Activated CD8-positive, alpha-beta T cell treated with anti-CD3 and anti-CD28 coated beads for 36 hours (primary cell): ENCODE measurements around the gene ZP4. TPM values are rescaled to one million over a fixed set of nuclear protein-coding genes. Genes with fewer than 3 reads are reported as not detected.

Source experiments
- ATAC-seq: fragments of 200-7000 bp; cut with Tn5 transposase; one replicate; pipeline ENCODE4 v1.10.0; 2021; ENCODE audit warnings: mild to moderate bottlenecking, moderate library complexity
- CTCF ChIA-PET: fragments of 350-600 bp; sonication (Branson Sonifier 250); formaldehyde crosslinking; loops from one replicate; lab custom pipeline; 2021; ENCODE audit warnings: antibody characterized with exemption; lab: Charles Lee
- POLR2A ChIA-PET: fragments of 350-600 bp; sonication (Branson Sonifier 250); formaldehyde crosslinking; loops from one replicate; lab custom pipeline; 2021; ENCODE audit warnings: antibody characterized with exemption; lab: Charles Lee
- DNase-seq: peaks from one replicate; pipeline ENCODE4 v3.0.0-alpha.2; 2020
- H3K27ac Mint-ChIP-seq: one replicate; pipeline ENCODE4 v1.8.0; 2021; ENCODE audit warnings: mild to moderate bottlenecking, mixed read lengths
- H3K27me3 Mint-ChIP-seq: one replicate; pipeline ENCODE4 v1.8.0; 2021; ENCODE audit warnings: mixed read lengths
- H3K36me3 Mint-ChIP-seq: one replicate; pipeline ENCODE4 v1.8.0; 2021; ENCODE audit warnings: low read depth, mixed read lengths
- H3K4me1 Mint-ChIP-seq: one replicate; pipeline ENCODE4 v1.8.0; 2021; ENCODE audit warnings: low read depth, mixed read lengths
- H3K4me3 Mint-ChIP-seq: one replicate; pipeline ENCODE4 v1.8.0; 2021; ENCODE audit warnings: mild to moderate bottlenecking, moderate library complexity, mixed read lengths
- H3K9me3 Mint-ChIP-seq: one replicate; pipeline ENCODE4 v1.8.0; 2021; ENCODE audit warnings: mixed read lengths
- CTCF ChIP-seq: fragments of 200-600 bp; IDR thresholded peaks from one replicate; pipeline ENCODE4 v1.8.0; 2022; ENCODE audit warnings: antibody characterized with exemption, mild to moderate bottlenecking
- intact Hi-C: fragments of 100-400 bp; cut with micrococcal nuclease; formaldehyde crosslinking; loops from one replicate; pipeline ENCODE4 v1.10.0; 2022
- total RNA-seq, 2 experiments: library from RNA; stranded (reverse); gene quantifications; one replicate each; pipeline ENCODE4 v1.2.3, GENCODE V29; 2021

The ZP4 gene
- total RNA-seq: not detected

GRCh38 chr1:237890822-237891221, at the start of gene ZP4:
Gene ZP4, minus strand, starts transcription at chr1:237890922. Its CDS starts 287 bp downstream, at chr1:237890635.
- Mint-ChIP-seq H3K9me3 (no peaks in the 10 kb centered on the region), H3K36me3 (no peaks in the 10 kb centered on the region), H3K4me3 (no peak within 1 kb of the TSS), H3K27ac (no peak within 1 kb of the TSS), H3K27me3 (no peaks in the 10 kb centered on the region), H3K4me1 (no peaks in the 10 kb centered on the region)
- TF ChIP-seq CTCF: no peak
- DNase-seq: no peak
- intact Hi-C loops: no loop called here
- no peak for ATAC-seq
- ChIA-PET POLR2A (no interaction called here), CTCF (interaction anchor here (1.4 kb wide), 1 partner anchor 27 kb away, joined by 3 read pairs; no protein-coding TSS in a partner anchor)

DNA sequence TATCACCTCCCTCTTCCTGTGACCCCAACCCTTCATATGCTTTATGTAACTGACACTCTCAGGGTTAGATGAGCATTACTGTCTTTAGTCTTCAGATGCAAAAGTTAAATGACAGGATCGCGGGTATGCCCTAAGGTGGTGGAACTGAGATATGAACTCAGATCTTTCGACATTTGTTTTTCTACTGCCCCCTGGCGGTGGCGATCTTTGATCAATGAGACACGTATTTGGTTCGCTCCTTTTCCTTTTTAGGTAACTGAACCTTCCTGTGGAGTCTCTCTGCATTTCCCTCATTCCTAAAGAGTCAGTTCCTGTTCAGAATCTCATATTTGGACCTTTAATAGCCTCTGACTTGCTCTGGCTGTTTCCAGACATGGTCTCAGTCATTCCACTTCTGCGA, 47.8 kb upstream of the ZP4 start:
- ChIA-PET POLR2A (no interaction called here), CTCF (no interaction called here)
- DNase-seq (peak; percentile 5), ATAC-seq (no peak)
- Mint-ChIP-seq H3K4me3 (no peak overlapping the region), H3K9me3 (peaks cover 5% of the 10 kb centered on the region), H3K27ac (no peak overlapping the region), H3K27me3 (no peaks in the 10 kb centered on the region), H3K4me1 (no peaks in the 10 kb centered on the region), H3K36me3 (no peaks in the 10 kb centered on the region)
- intact Hi-C loops: no loop called here
- TF ChIP-seq CTCF: no peak

- H3K36me3 Mint-ChIP-seq: no peaks in the 10 kb centered on the region
- peaks cover 5% of the 10 kb centered on the region for H3K9me3 Mint-ChIP-seq
- no peak overlapping the region for H3K4me3 Mint-ChIP-seq
- no peak for ATAC-seq
- no peak for DNase-seq
- POLR2A ChIA-PET: no interaction called here
- intact Hi-C loops: no loop called here
- no peaks in the 10 kb centered on the region for H3K4me1 Mint-ChIP-seq
- TF ChIP-seq CTCF: no peak
- H3K27ac Mint-ChIP-seq: no peak overlapping the region
- no peaks in the 10 kb centered on the region for H3K27me3 Mint-ChIP-seq
- CTCF ChIA-PET: no interaction called here
Observed at GRCh38 chr1:237938068-237938467, 47.3 kb upstream of the ZP4 start.

GRCh38 chr1:237932816-237933215, 42.1 kb upstream of the ZP4 start:
- H3K27me3 Mint-ChIP-seq: no peaks in the 10 kb centered on the region
- TF ChIP-seq CTCF: no peak
- intact Hi-C loops: no loop called here
- H3K27ac Mint-ChIP-seq: no peak overlapping the region
- POLR2A ChIA-PET: no interaction called here
- no peaks in the 10 kb centered on the region for H3K36me3 Mint-ChIP-seq
- no peak overlapping the region for H3K4me3 Mint-ChIP-seq
- H3K4me1 Mint-ChIP-seq: no peaks in the 10 kb centered on the region
- ATAC-seq (no peak), DNase-seq (no peak)
- CTCF ChIA-PET: no interaction called here
- H3K9me3 Mint-ChIP-seq: peaks cover 3% of the 10 kb centered on the region

DNA sequence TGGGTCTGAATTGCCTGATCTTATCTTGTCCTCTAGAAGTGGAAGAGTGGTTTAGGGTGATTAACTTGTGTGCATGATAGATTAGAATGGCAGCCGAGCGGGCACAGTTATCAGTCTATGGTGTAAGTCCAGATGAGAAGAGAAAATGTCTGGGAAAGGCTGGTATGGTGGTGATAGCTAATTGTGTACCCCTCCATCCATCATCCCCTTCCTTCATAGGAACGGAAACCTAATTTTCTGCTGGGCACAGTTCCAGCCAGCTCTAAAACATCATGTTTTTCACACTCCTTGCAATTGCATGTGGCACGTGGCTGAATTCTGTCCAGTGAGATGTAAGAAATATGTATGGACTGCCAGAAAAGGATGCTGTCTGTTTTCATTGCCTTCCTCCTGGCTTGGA, 40.9 kb upstream of the ZP4 start:
- no peaks in the 10 kb centered on the region for H3K27me3 Mint-ChIP-seq
- POLR2A ChIA-PET: interaction anchor here (0.6 kb wide), 1 partner anchor 709 kb away, joined by 5 read pairs; no protein-coding TSS in a partner anchor
- no peak overlapping the region for H3K4me3 Mint-ChIP-seq
- H3K9me3 Mint-ChIP-seq: peaks cover 3% of the 10 kb centered on the region
- TF ChIP-seq CTCF: no peak
- no peaks in the 10 kb centered on the region for H3K4me1 Mint-ChIP-seq
- ATAC-seq (no peak), DNase-seq (no peak)
- intact Hi-C loops: no loop called here
- H3K36me3 Mint-ChIP-seq: no peaks in the 10 kb centered on the region
- no peak overlapping the region for H3K27ac Mint-ChIP-seq
- CTCF ChIA-PET: no interaction called here
